ENCODE results near the gene C9orf72. TPM values are rescaled to one million over a fixed set of nuclear protein-coding genes. Genes with fewer than 3 reads are reported as not detected.
"Not testable (repeated sequence)": the region's sequence is repeated elsewhere in the genome, so short reads cannot be mapped to it uniquely, and the experiment has no call there.

C9orf72 gene, protein sequence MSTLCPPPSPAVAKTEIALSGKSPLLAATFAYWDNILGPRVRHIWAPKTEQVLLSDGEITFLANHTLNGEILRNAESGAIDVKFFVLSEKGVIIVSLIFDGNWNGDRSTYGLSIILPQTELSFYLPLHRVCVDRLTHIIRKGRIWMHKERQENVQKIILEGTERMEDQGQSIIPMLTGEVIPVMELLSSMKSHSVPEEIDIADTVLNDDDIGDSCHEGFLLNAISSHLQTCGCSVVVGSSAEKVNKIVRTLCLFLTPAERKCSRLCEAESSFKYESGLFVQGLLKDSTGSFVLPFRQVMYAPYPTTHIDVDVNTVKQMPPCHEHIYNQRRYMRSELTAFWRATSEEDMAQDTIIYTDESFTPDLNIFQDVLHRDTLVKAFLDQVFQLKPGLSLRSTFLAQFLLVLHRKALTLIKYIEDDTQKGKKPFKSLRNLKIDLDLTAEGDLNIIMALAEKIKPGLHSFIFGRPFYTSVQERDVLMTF
- 35.0 TPM for polyA plus RNA-seq (2013, experiment 1 of 4)
- 34.4 TPM for polyA plus RNA-seq (2013, experiment 2 of 4)
- 34.4 TPM for polyA plus RNA-seq (2013, experiment 3 of 4)
- 34.3 TPM for polyA plus RNA-seq (2013, experiment 4 of 4)

GRCh38 chr9:27572918-27573633, at the start of gene C9orf72:
Gene C9orf72 (minus strand): TSS chr9:27573481. CDS start chr9:27567120, 6,361 bp downstream.
- no peaks in the 10 kb centered on the region for H3K4me1 ChIP-seq (ENCODE audit: control insufficient read depth, insufficient read depth, low read length)
- H3K27me3 ChIP-seq (ENCODE audit: control insufficient read depth, insufficient read depth, low read length, poor library complexity, severe bottlenecking) = no peaks in the 10 kb centered on the region
- H3K36me3 ChIP-seq (ENCODE audit: control insufficient read depth, insufficient read depth, low read length) = no peaks in the 10 kb centered on the region
- H3K27ac ChIP-seq (ENCODE audit: insufficient read depth, low read depth, low read length, poor library complexity, severe bottlenecking) = peak within 1 kb of the TSS; percentile 92
- peak within 1 kb of the TSS; percentile 62 for H3K4me3 ChIP-seq (ENCODE audit: insufficient read depth, low read depth, low read length)
- WGBS, 2 experiments = 0% methylated on average over 72 of the region's 72 CpGs
- H3K9me3 ChIP-seq (ENCODE audit: control insufficient read depth, low read length) = no peaks in the 10 kb centered on the region

- WGBS, 2 experiments = 100% methylated on average over 2 of the region's 5 CpGs; no CpG with 5 or more reads in 1 of the 2 experiments
These were observed 49.5 kb upstream of the C9orf72 start for GRCh38 chr9:27622693-27623340.

DNA sequence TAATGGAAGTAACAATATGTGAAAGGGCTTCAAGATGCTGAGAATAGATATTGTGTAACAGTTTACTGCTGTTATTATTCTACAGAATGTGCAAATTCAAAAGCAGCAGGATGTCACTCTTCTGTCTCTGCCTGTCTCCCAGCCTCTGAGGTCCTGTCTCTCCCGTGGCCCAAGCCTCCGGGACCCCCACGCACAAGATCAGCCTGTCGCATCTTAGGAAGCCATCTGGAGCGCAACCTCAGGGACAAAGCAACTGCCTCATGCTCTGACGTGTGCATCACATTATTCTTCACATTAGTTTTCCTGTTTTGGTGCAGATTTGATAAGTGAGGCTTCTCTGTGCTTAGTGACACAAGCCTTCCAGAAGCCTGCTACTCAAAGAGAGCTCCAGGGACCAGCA, 46.5 kb upstream of the C9orf72 start:
- Histone ChIP-seq H3K27ac (ENCODE audit: insufficient read depth, low read depth, low read length, poor library complexity, severe bottlenecking) (no peak overlapping the region), H3K4me1 (ENCODE audit: control insufficient read depth, insufficient read depth, low read length) (no peaks in the 10 kb centered on the region), H3K27me3 (ENCODE audit: control insufficient read depth, insufficient read depth, low read length, poor library complexity, severe bottlenecking) (no peaks in the 10 kb centered on the region), H3K4me3 (ENCODE audit: insufficient read depth, low read depth, low read length) (no peak overlapping the region), H3K9me3 (ENCODE audit: control insufficient read depth, low read length) (no peaks in the 10 kb centered on the region), H3K36me3 (ENCODE audit: control insufficient read depth, insufficient read depth, low read length) (no peaks in the 10 kb centered on the region)
- WGBS, 2 experiments = 92 to 94% methylated on average over 6 of the region's 6 CpGs

More at GRCh38 chr9:27622693-27623340, 49.5 kb upstream of the C9orf72 start:
- H3K4me1 ChIP-seq (ENCODE audit: control insufficient read depth, insufficient read depth, low read length) = peaks cover 9% of the 10 kb centered on the region
- H3K27ac ChIP-seq (ENCODE audit: insufficient read depth, low read depth, low read length, poor library complexity, severe bottlenecking) = no peak overlapping the region
- no peak overlapping the region for H3K4me3 ChIP-seq (ENCODE audit: insufficient read depth, low read depth, low read length)
- no peaks in the 10 kb centered on the region for H3K9me3 ChIP-seq (ENCODE audit: control insufficient read depth, low read length)
- H3K36me3 ChIP-seq (ENCODE audit: control insufficient read depth, insufficient read depth, low read length) = no peaks in the 10 kb centered on the region
- no peaks in the 10 kb centered on the region for H3K27me3 ChIP-seq (ENCODE audit: control insufficient read depth, insufficient read depth, low read length, poor library complexity, severe bottlenecking)

DNA sequence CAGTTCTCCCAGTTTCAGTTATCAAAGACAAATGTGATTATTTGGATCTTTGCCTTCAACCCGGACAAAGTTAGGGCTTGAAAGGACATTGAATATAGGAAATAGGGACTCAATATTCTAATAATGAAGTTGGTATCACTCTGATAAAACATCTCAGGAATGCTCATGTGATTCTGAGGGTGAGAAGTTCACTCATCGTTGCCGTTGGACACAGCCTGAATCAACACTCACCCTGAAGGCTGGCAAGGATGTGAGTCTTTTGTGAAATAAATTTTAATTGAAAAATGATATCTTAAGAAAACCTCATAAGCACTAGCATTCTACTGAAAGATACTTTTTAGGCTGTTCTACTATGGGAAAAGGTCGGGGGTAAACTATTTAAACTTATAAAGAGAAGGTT, 44.8 kb upstream of the C9orf72 start:
- Histone ChIP-seq H3K4me3 (ENCODE audit: insufficient read depth, low read depth, low read length) (no peak overlapping the region), H3K27me3 (ENCODE audit: control insufficient read depth, insufficient read depth, low read length, poor library complexity, severe bottlenecking) (no peaks in the 10 kb centered on the region), H3K27ac (ENCODE audit: insufficient read depth, low read depth, low read length, poor library complexity, severe bottlenecking) (no peak overlapping the region), H3K9me3 (ENCODE audit: control insufficient read depth, low read length) (no peaks in the 10 kb centered on the region), H3K36me3 (ENCODE audit: control insufficient read depth, insufficient read depth, low read length) (no peaks in the 10 kb centered on the region), H3K4me1 (ENCODE audit: control insufficient read depth, insufficient read depth, low read length) (no peaks in the 10 kb centered on the region)
- WGBS, 2 experiments = 94 to 100% methylated on average over 3 of the region's 4 CpGs

GRCh38 chr9:27614551-27614950, 41.3 kb upstream of the C9orf72 start:
- Histone ChIP-seq H3K4me3 (ENCODE audit: insufficient read depth, low read depth, low read length) (no peak overlapping the region), H3K36me3 (ENCODE audit: control insufficient read depth, insufficient read depth, low read length) (no peaks in the 10 kb centered on the region), H3K27me3 (ENCODE audit: control insufficient read depth, insufficient read depth, low read length, poor library complexity, severe bottlenecking) (no peaks in the 10 kb centered on the region), H3K9me3 (ENCODE audit: control insufficient read depth, low read length) (no peaks in the 10 kb centered on the region), H3K27ac (ENCODE audit: insufficient read depth, low read depth, low read length, poor library complexity, severe bottlenecking) (no peak overlapping the region), H3K4me1 (ENCODE audit: control insufficient read depth, insufficient read depth, low read length) (no peaks in the 10 kb centered on the region)
- 92 to 93% methylated on average over 11 of the region's 11 CpGs for WGBS, 2 experiments

- H3K27ac ChIP-seq (ENCODE audit: insufficient read depth, low read depth, low read length, poor library complexity, severe bottlenecking); H3K4me3 ChIP-seq (ENCODE audit: insufficient read depth, low read depth, low read length); H3K36me3 ChIP-seq (ENCODE audit: control insufficient read depth, insufficient read depth, low read length); H3K27me3 ChIP-seq (ENCODE audit: control insufficient read depth, insufficient read depth, low read length, poor library complexity, severe bottlenecking); H3K4me1 ChIP-seq (ENCODE audit: control insufficient read depth, insufficient read depth, low read length); H3K9me3 ChIP-seq (ENCODE audit: control insufficient read depth, low read length): not testable (repeated sequence)
- WGBS, 2 experiments = 93% methylated on average over 3 to 4 of the region's 4 CpGs
These were observed 38.8 kb upstream of the C9orf72 start for GRCh38 chr9:27612036-27612435.

- H3K36me3 ChIP-seq (ENCODE audit: control insufficient read depth, insufficient read depth, low read length) = no peaks in the 10 kb centered on the region
- H3K27ac ChIP-seq (ENCODE audit: insufficient read depth, low read depth, low read length, poor library complexity, severe bottlenecking) = no peak overlapping the region
- no peaks in the 10 kb centered on the region for H3K4me1 ChIP-seq (ENCODE audit: control insufficient read depth, insufficient read depth, low read length)
- H3K4me3 ChIP-seq (ENCODE audit: insufficient read depth, low read depth, low read length) = no peak overlapping the region
- no peaks in the 10 kb centered on the region for H3K9me3 ChIP-seq (ENCODE audit: control insufficient read depth, low read length)
- no peaks in the 10 kb centered on the region for H3K27me3 ChIP-seq (ENCODE audit: control insufficient read depth, insufficient read depth, low read length, poor library complexity, severe bottlenecking)
- 95 to 96% methylated on average over 19 of the region's 19 CpGs for WGBS, 2 experiments
These were observed 37.3 kb upstream of the C9orf72 start for GRCh38 chr9:27610622-27611021.

GRCh38 chr9:27602954-27603353, 29.7 kb upstream of the C9orf72 start:
- H3K27me3 ChIP-seq (ENCODE audit: control insufficient read depth, insufficient read depth, low read length, poor library complexity, severe bottlenecking) = no peaks in the 10 kb centered on the region
- WGBS, 2 experiments = 83 to 97% methylated on average over 4 of the region's 4 CpGs
- H3K4me1 ChIP-seq (ENCODE audit: control insufficient read depth, insufficient read depth, low read length) = no peaks in the 10 kb centered on the region
- H3K27ac ChIP-seq (ENCODE audit: insufficient read depth, low read depth, low read length, poor library complexity, severe bottlenecking) = no peak overlapping the region
- no peak overlapping the region for H3K4me3 ChIP-seq (ENCODE audit: insufficient read depth, low read depth, low read length)
- no peaks in the 10 kb centered on the region for H3K36me3 ChIP-seq (ENCODE audit: control insufficient read depth, insufficient read depth, low read length)
- no peaks in the 10 kb centered on the region for H3K9me3 ChIP-seq (ENCODE audit: control insufficient read depth, low read length)

DNA sequence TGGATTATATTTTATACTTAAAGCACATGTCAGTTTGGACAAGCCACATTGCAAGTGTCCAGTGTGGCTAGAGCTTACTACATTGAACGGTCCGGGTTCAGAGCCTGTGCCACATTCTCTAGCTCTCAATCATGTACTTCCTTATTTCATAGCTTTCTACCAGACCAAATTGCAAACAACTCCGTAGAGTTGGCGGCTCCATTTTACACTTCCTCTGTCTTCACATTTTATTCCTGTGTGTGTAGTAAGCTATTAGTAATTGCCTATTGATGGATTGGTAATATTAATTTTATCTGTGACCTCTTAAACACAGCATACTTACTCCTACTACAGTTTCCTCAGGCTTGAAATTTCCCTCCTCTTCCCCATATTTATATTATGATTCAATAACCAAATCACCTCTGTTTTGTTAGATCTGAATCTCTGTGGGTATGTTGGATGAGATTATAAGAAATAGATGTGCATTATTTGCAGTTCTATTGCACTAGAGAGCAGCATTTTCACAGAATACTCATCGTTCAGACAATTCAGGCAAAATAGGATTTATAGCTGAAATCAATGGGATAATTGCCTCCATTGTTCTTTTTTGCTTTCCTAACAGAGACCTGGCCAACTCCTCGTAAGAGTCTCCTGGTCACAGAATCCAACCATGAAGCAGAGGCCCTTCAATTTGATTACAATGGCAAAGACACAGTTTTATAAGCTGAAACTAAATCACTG, 29.0 kb upstream of the C9orf72 start:
- no peak overlapping the region for H3K4me3 ChIP-seq (ENCODE audit: insufficient read depth, low read depth, low read length)
- 82 to 88% methylated on average over 5 of the region's 6 CpGs for WGBS, 2 experiments
- no peaks in the 10 kb centered on the region for H3K27me3 ChIP-seq (ENCODE audit: control insufficient read depth, insufficient read depth, low read length, poor library complexity, severe bottlenecking)
- no peaks in the 10 kb centered on the region for H3K36me3 ChIP-seq (ENCODE audit: control insufficient read depth, insufficient read depth, low read length)
- no peak overlapping the region for H3K27ac ChIP-seq (ENCODE audit: insufficient read depth, low read depth, low read length, poor library complexity, severe bottlenecking)
- H3K4me1 ChIP-seq (ENCODE audit: control insufficient read depth, insufficient read depth, low read length) = no peaks in the 10 kb centered on the region
- no peaks in the 10 kb centered on the region for H3K9me3 ChIP-seq (ENCODE audit: control insufficient read depth, low read length)

All from ectodermal cell (in vitro differentiated cells).